NB4 (cell line): ENCODE measurements around the gene PRKAA2.

Experiments
- DNase-seq: peaks from one replicate; pipeline ENCODE4 v3.0.0; 2010; ENCODE audit warnings: low read depth
- H3K4me3 ChIP-seq: one replicate; pipeline ENCODE4 v1.5.1; 2011; ENCODE audit warnings: mild to moderate bottlenecking, low read depth, low read length, moderate library complexity
- MAX ChIP-seq: IDR thresholded peaks from 2 replicates; pipeline ENCODE4 v1.6.1; 2011; ENCODE audit warnings: low read depth, low read length
- MYC ChIP-seq: IDR thresholded peaks from 2 replicates; pipeline ENCODE4 v1.6.1; 2011; ENCODE audit warnings: low read depth, low read length
- POLR2A ChIP-seq: IDR thresholded peaks from 2 replicates; pipeline ENCODE4 v1.6.1; 2011; ENCODE audit warnings: mild to moderate bottlenecking; ENCODE audit not compliant: insufficient read length; ENCODE audit errors: extremely low read depth
- TF ChIP-seq, protein P1 (sequence below): IDR thresholded peaks from one replicate; pipeline ENCODE4 v1.5.1; 2012; ENCODE audit warnings: low read depth, low read length

The PRKAA2 gene

DNA sequence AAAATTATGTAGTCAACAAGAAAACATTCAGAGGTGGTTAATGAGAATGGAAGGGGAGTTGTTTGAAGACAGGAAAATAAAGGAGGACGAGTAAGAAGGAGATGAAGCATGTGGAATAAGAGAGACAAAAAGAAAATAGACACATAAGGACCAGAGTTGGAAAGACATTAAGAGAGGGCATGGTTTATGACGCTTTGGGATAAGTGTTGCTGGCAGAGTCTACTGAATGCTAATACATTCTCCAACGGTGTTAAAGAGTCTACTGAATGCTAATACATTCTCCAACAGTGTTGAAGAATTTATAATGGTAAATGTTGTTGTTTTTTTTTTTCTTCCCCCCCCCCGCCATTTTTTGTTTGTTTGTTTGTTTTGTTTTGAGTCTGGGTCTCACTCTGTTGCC is 13.1 kb downstream of the PRKAA2 start:
- no peak for DNase-seq
- TF ChIP-seq POLR2A: no peak
- TF ChIP-seq MYC: no peak
- TF ChIP-seq, protein P1, sequence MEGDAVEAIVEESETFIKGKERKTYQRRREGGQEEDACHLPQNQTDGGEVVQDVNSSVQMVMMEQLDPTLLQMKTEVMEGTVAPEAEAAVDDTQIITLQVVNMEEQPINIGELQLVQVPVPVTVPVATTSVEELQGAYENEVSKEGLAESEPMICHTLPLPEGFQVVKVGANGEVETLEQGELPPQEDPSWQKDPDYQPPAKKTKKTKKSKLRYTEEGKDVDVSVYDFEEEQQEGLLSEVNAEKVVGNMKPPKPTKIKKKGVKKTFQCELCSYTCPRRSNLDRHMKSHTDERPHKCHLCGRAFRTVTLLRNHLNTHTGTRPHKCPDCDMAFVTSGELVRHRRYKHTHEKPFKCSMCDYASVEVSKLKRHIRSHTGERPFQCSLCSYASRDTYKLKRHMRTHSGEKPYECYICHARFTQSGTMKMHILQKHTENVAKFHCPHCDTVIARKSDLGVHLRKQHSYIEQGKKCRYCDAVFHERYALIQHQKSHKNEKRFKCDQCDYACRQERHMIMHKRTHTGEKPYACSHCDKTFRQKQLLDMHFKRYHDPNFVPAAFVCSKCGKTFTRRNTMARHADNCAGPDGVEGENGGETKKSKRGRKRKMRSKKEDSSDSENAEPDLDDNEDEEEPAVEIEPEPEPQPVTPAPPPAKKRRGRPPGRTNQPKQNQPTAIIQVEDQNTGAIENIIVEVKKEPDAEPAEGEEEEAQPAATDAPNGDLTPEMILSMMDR: no peak
- no peak for TF ChIP-seq MAX
- H3K4me3 ChIP-seq: no peak overlapping the region

GRCh38 chr1:56660293-56660692 is 15.2 kb downstream of the PRKAA2 start:
- no peak overlapping the region for H3K4me3 ChIP-seq
- TF ChIP-seq, protein P1: no peak
- no peak for TF ChIP-seq POLR2A
- TF ChIP-seq MYC: no peak
- no peak for TF ChIP-seq MAX
- DNase-seq: no peak

DNA sequence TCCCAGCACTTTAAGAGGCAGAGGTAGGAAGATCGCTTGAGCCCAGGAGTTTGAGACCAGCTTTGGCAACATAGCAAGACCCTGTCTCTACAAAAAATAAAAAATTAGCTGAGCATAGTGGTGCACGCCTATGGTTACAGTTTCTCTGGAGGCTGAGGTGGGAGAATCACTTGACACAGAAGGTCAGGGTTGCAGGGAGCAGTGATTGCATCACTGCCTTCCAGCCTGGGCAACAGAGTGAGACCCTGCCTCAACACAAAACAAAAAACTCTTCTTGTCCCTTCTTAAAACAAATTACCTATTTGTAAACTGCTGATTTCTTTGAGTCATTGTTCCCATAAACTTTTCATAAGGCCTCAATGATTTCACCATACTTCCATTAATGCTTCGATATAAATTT is 18.7 kb downstream of the PRKAA2 start:
- no peak for DNase-seq
- no peak overlapping the region for H3K4me3 ChIP-seq
- TF ChIP-seq POLR2A: no peak
- TF ChIP-seq MAX: no peak
- TF ChIP-seq, protein P1: no peak
- no peak for TF ChIP-seq MYC

DNA sequence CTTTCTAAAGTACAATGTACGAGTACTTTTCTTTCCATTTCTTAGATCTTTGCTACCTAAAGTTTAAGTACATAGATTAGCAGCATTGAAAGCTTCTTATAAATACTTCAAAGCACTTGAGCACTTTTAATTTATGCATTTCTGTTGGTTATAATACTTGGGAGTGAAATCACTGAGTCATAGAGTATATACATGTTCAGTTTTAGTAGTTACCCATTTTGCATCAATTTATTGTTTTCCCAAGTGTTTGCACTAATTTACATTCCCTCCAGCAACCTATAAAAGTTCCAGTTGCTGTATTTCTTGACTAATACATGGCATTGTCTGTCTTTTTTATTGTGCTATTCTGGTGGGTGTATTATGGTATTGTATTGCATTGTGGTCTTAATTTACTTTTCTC is 20.3 kb downstream of the PRKAA2 start:
- TF ChIP-seq MYC: no peak
- no peak for TF ChIP-seq POLR2A
- TF ChIP-seq, protein P1: no peak
- no peak for TF ChIP-seq MAX
- no peak overlapping the region for H3K4me3 ChIP-seq
- DNase-seq: no peak

DNA sequence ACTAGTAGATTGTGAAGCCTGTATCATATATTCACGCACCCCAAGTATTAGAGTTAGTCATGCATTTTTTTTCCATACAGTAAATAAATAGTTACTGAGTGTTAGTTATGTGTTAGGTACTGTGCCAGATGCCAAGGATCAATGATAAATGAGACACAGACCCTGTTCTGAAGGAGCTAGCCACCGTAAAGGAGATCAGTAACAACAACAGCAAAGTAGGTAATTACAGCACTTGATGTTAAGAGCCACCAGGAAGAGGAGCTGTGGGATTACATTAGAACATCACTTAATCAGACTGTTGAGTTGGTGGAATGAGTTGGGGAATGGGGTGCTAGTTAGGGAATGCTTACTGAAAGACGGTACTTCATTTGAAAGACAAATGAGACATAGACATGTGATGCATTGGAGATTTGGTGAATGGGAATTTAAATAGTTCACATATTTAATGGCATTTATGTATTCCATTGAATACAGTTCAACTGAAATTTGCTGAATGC is 21.0 kb downstream of the PRKAA2 start:
- H3K4me3 ChIP-seq: no peak overlapping the region
- TF ChIP-seq, protein P1: no peak
- TF ChIP-seq MYC (no peak), MAX (no peak), POLR2A (no peak)
- DNase-seq: no peak

- no peak for DNase-seq
- no peak for TF ChIP-seq MAX
- TF ChIP-seq MYC: no peak
- TF ChIP-seq POLR2A: no peak
- TF ChIP-seq, protein P1: no peak
- no peak overlapping the region for H3K4me3 ChIP-seq
These were observed 25.2 kb downstream of the PRKAA2 start for GRCh38 chr1:56670350-56670749.
